Thymus (tissue), 11 donors: ENCODE measurements around the gene NUDT16. TPM values are rescaled to one million over a fixed set of nuclear protein-coding genes. Genes with fewer than 3 reads are reported as not detected.

Source experiments
- DNase-seq, 9 donors: peaks; one replicate each; pipeline ENCODE4 v3.0.0-alpha.2; 2013; ENCODE audit warnings: low spot score in 9 of 9, low read depth in 6 of 9, missing footprints in 1 of 9
- H3K27ac ChIP-seq, 2 donors: one replicate each; pipeline ENCODE4 v1.5.1; 2013; ENCODE audit warnings: control low read depth in 1 of 2, low read depth in 1 of 2, low read length in 1 of 2, mild to moderate bottlenecking in 1 of 2, moderate library complexity in 1 of 2
- H3K27me3 ChIP-seq, 2 donors: one replicate each; pipeline ENCODE4 v1.5.1; 2013; ENCODE audit warnings: low read length in 1 of 2; ENCODE audit not compliant: control insufficient read depth in 2 of 2, insufficient read depth in 1 of 2
- H3K36me3 ChIP-seq, 2 donors: one replicate each; pipeline ENCODE4 v1.5.1; 2013; ENCODE audit warnings: low read length in 1 of 2, mild to moderate bottlenecking in 1 of 2, moderate library complexity in 1 of 2; ENCODE audit not compliant: control insufficient read depth in 2 of 2, insufficient read depth in 2 of 2
- H3K4me1 ChIP-seq, 2 donors: one replicate each; pipeline ENCODE4 v1.5.1; 2013; ENCODE audit warnings: low read length in 2 of 2; ENCODE audit not compliant: control insufficient read depth in 2 of 2, insufficient read depth in 2 of 2
- H3K4me3 ChIP-seq, 2 donors: one replicate each; pipeline ENCODE4 v1.5.1; 2013; ENCODE audit warnings: low read length in 2 of 2, control low read depth in 1 of 2, mild to moderate bottlenecking in 1 of 2
- H3K9me3 ChIP-seq, 2 donors: one replicate each; pipeline ENCODE4 v1.5.1; 2013; ENCODE audit warnings: low read length in 1 of 2, mild to moderate bottlenecking in 1 of 2; ENCODE audit not compliant: control insufficient read depth in 2 of 2, insufficient read depth in 1 of 2
- WGBS: extraction: QIAGEN DNeasy Blood & Tissue Kit; methylation state at CpG from one replicate; pipeline ENCODE4 v1.1.7; 2013; 5-methylcytosine and 5-hydroxymethylcytosine counted together
- polyA plus RNA-seq: library from polyadenylated mRNA; stranded (reverse); fragments of 200-250 nt; gene quantifications from one replicate; pipeline ENCODE4 v1.2.3, GENCODE V29; 2013
- total RNA-seq: library from RNA; stranded (reverse); fragments of 120-200 nt; gene quantifications from one replicate; pipeline ENCODE4 v1.2.4, GENCODE V29; 2013
- donor health status: healthy.

Gene NUDT16
- total and polyA plus RNA-seq, 2 donors: 3.7 to 21.2 TPM

GRCh38 chr3:131393868-131394267, 12.3 kb downstream of the NUDT16 start:
- H3K9me3 ChIP-seq: no peaks in the 10 kb centered on the region
- no peaks in the 10 kb centered on the region for H3K27me3 ChIP-seq
- H3K36me3 ChIP-seq: no peaks in the 10 kb centered on the region
- H3K4me1 ChIP-seq: no peaks in the 10 kb centered on the region
- no peak overlapping the region for H3K27ac ChIP-seq
- WGBS: 91% methylated on average over 4 of the region's 4 CpGs
- no peak overlapping the region for H3K4me3 ChIP-seq
- DNase-seq: no peak

- no peaks in the 10 kb centered on the region for H3K4me1 ChIP-seq
- no peaks in the 10 kb centered on the region for H3K27me3 ChIP-seq
- no peaks in the 10 kb centered on the region for H3K9me3 ChIP-seq
- H3K36me3 ChIP-seq: no peaks in the 10 kb centered on the region
- H3K4me3 ChIP-seq: no peak overlapping the region
- DNase-seq: no peak
- H3K27ac ChIP-seq: no peak overlapping the region
Observed at GRCh38 chr3:131394400-131394799, 12.8 kb downstream of the NUDT16 start.

DNA sequence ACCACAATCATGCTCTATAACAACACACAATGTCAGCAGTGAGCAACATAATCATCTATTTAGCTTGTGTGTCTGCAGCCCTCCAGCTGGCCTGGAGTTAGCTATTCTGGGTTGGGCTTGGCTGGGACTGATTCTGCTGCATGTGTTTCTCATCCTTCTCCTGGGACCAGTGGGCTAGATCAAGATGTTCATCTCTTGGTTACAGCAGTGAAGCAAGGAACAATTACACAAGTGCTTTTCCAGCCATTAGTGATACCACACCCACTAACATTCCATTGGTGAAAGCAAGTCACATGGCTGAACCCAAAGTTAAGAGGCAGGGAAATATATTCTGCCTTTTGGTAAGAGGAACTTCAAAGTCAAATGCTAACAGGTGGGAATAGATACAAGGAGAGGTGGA, 14.6 kb downstream of the NUDT16 start:
- no peaks in the 10 kb centered on the region for H3K9me3 ChIP-seq
- H3K4me1 ChIP-seq: no peaks in the 10 kb centered on the region
- no peak overlapping the region for H3K4me3 ChIP-seq
- H3K27ac ChIP-seq: no peak overlapping the region
- DNase-seq: no peak
- no peaks in the 10 kb centered on the region for H3K27me3 ChIP-seq
- H3K36me3 ChIP-seq: no peaks in the 10 kb centered on the region

GRCh38 chr3:131397889-131398288, 16.3 kb downstream of the NUDT16 start:
- Histone ChIP-seq H3K27me3 (no peaks in the 10 kb centered on the region), H3K36me3 (no peaks in the 10 kb centered on the region), H3K4me3 (no peak overlapping the region), H3K9me3 (no peaks in the 10 kb centered on the region), H3K27ac (no peak overlapping the region), H3K4me1 (no peaks in the 10 kb centered on the region)
- 93% methylated on average over 4 of the region's 4 CpGs for WGBS
- DNase-seq: no peak

- Histone ChIP-seq H3K27ac (no peak overlapping the region), H3K4me1 (no peaks in the 10 kb centered on the region), H3K27me3 (no peaks in the 10 kb centered on the region), H3K36me3 (no peaks in the 10 kb centered on the region), H3K4me3 (no peak overlapping the region), H3K9me3 (no peaks in the 10 kb centered on the region)
- no peak for DNase-seq
- WGBS: 73% methylated on average over 3 of the region's 3 CpGs
Observed at GRCh38 chr3:131401978-131402377, 20.4 kb downstream of the NUDT16 start.

DNA sequence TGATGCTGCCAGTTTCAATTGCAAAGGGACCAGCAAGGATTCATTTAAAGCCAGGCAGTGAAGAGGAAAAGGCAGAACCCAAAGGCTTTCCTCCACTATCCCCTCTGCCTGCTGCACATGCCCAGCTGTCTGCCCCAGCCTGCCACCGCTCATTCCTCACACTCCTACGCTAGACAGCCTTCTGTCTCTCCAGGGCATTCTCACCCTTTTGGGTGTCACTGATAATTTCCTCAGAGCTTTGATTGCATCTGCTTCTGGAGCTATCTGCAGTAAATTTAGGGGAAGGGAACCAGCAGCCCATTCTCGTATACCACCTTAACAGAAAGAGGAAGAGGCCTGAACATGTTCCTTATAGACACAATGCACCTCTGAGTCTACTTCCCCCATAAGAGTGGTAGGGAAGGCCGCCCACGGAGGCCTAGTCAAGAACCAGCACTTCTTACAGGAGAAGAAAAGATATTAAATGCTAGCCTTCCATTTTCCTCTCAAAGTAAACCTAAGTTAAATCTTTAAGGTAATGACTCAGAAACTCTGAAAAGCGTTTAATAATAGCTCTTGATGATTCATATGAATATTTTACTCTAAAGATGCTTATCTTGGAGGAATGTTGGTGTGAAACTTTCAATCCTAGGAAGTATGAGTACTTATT, 20.9 kb downstream of the NUDT16 start:
- Histone ChIP-seq H3K4me3 (no peak overlapping the region), H3K9me3 (no peaks in the 10 kb centered on the region), H3K27ac (no peak overlapping the region), H3K36me3 (no peaks in the 10 kb centered on the region), H3K4me1 (no peaks in the 10 kb centered on the region), H3K27me3 (no peaks in the 10 kb centered on the region)
- 65% methylated on average over 6 of the region's 6 CpGs for WGBS
- no peak for DNase-seq

DNA sequence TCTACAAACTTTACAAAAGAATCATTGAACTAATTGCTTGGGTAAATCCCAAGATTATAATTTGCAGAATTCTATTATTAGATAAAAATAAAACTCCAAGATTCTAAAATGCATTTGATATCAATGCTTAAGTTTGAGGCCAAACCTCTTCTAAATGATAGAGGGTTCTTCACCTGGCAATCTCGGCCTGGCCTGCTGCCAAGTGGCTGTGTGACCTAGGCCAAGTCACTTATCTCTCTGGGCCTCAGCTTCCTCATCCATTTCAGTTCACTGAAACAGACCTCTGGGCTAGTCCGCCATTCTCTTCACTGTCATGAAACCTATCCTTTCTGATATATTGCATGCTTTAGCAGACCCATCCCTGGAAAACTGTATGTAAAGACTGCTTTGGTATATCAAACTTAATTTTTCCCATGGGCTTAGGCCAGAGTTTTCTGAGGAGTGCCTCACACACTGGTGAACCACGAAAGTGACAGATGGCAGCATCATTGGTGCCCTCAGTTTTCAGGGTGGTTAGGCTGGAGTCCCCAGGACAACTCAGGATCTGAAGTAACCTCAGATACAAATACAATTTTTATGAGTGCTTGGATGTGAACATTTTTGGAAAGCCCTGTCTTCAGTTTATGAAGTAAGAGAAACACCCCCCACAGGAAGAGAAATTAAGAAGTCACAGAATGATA, 21.8 kb downstream of the NUDT16 start:
- Histone ChIP-seq H3K27me3 (no peaks in the 10 kb centered on the region), H3K27ac (no peak overlapping the region), H3K4me1 (no peaks in the 10 kb centered on the region), H3K9me3 (no peaks in the 10 kb centered on the region), H3K36me3 (no peaks in the 10 kb centered on the region), H3K4me3 (no peak overlapping the region)
- 95% methylated on average over 3 of the region's 3 CpGs for WGBS
- DNase-seq: no peak

GRCh38 chr3:131405411-131405810, 23.8 kb downstream of the NUDT16 start:
- no peaks in the 10 kb centered on the region for H3K36me3 ChIP-seq
- H3K4me1 ChIP-seq: no peaks in the 10 kb centered on the region
- no peak for DNase-seq
- WGBS: 98% methylated on average over 1 of the region's 1 CpG
- no peaks in the 10 kb centered on the region for H3K27me3 ChIP-seq
- H3K9me3 ChIP-seq: no peaks in the 10 kb centered on the region
- H3K27ac ChIP-seq: no peak overlapping the region
- H3K4me3 ChIP-seq: no peak overlapping the region

- DNase-seq: no peak
- Histone ChIP-seq H3K4me1 (no peaks in the 10 kb centered on the region), H3K27ac (no peak overlapping the region), H3K27me3 (no peaks in the 10 kb centered on the region), H3K4me3 (no peak overlapping the region), H3K9me3 (no peaks in the 10 kb centered on the region), H3K36me3 (no peaks in the 10 kb centered on the region)
- WGBS: 87% methylated on average over 2 of the region's 2 CpGs
Observed at GRCh38 chr3:131406274-131406673, 24.7 kb downstream of the NUDT16 start.
